Naive thymus-derived CD4-positive, alpha-beta T cell (primary cell): ENCODE measurements around the gene CLASP1. TPM values are rescaled to one million over a fixed set of nuclear protein-coding genes. Genes with fewer than 3 reads are reported as not detected.
"Not testable (repeated sequence)": the region's sequence is repeated elsewhere in the genome, so short reads cannot be mapped to it uniquely, and the experiment has no call there.

ENCODE experiments used
- ATAC-seq: fragments of 150-1000 bp; cut with Tn5 transposase; 2 replicates; pipeline ENCODE4 v1.10.0; 2021; ENCODE audit warnings: mild to moderate bottlenecking, moderate library complexity
- CTCF ChIA-PET: fragments of 350-600 bp; sonication (Branson Sonifier 250); formaldehyde crosslinking; loops from one replicate; lab custom pipeline; 2021; ENCODE audit warnings: antibody characterized with exemption; lab: Charles Lee
- POLR2A ChIA-PET: fragments of 350-600 bp; sonication (Branson Sonifier 250); formaldehyde crosslinking; loops from one replicate; lab custom pipeline; 2021; ENCODE audit warnings: antibody characterized with exemption, inconsistent platforms; lab: Charles Lee
- DNase-seq, 9 donors: peaks; one replicate each; pipeline versions ENCODE4 v3.0.0 to v3.0.0-alpha.2; 2020 to 2022; ENCODE audit warnings: mixed read lengths in 1 of 9
- H3K27ac ChIP-seq: one replicate; pipeline ENCODE4 v1.7.0; 2013; ENCODE audit warnings: mild to moderate bottlenecking, low read depth, low read length, moderate library complexity
- H3K27me3 ChIP-seq, 2 donors: one replicate each; pipeline ENCODE4 v1.7.0; 2013; ENCODE audit warnings: low read length in 2 of 2, mild to moderate bottlenecking in 2 of 2, moderate library complexity in 2 of 2; ENCODE audit not compliant: control insufficient read depth in 2 of 2, insufficient read depth in 2 of 2
- H3K36me3 ChIP-seq, 3 experiments: 1 replicate in 2 of 3; 2 replicates in 1 of 3; pipeline ENCODE4 v1.7.0; 2013; ENCODE audit warnings: low read length in 3 of 3, mild to moderate bottlenecking in 3 of 3, moderate library complexity in 1 of 3; ENCODE audit not compliant: insufficient read depth in 3 of 3, control insufficient read depth in 2 of 3
- H3K4me1 ChIP-seq, 2 donors: one replicate each; pipeline ENCODE4 v1.7.0; 2013; ENCODE audit warnings: low read length in 2 of 2, mild to moderate bottlenecking in 2 of 2, moderate library complexity in 1 of 2; ENCODE audit not compliant: control insufficient read depth in 2 of 2, insufficient read depth in 2 of 2
- H3K4me3 ChIP-seq: 2 replicates; pipeline ENCODE4 v1.7.0; 2013; ENCODE audit warnings: mild to moderate bottlenecking, low read length
- H3K9me3 ChIP-seq, 3 experiments: 1 replicate in 2 of 3; 2 replicates in 1 of 3; pipeline ENCODE4 v1.7.0; 2013; ENCODE audit warnings: low read length in 3 of 3; ENCODE audit not compliant: control insufficient read depth in 2 of 3
- H3K27ac Mint-ChIP-seq, 9 donors: one replicate each; pipeline ENCODE4 v1.8.0; 2020 to 2022; ENCODE audit warnings: mixed read lengths in 9 of 9, mild to moderate bottlenecking in 8 of 9, moderate library complexity in 5 of 9, inconsistent platforms in 2 of 9
- H3K27me3 Mint-ChIP-seq, 5 donors: one replicate each; pipeline ENCODE4 v1.8.0; 2021 to 2022; ENCODE audit warnings: mixed read lengths in 5 of 5, mild to moderate bottlenecking in 1 of 5
- H3K36me3 Mint-ChIP-seq, 5 donors: one replicate each; pipeline ENCODE4 v1.8.0; 2020 to 2022; ENCODE audit warnings: mixed read lengths in 5 of 5, mild to moderate bottlenecking in 3 of 5, inconsistent platforms in 1 of 5
- H3K4me1 Mint-ChIP-seq, 7 donors: one replicate each; pipeline ENCODE4 v1.8.0; 2020 to 2022; ENCODE audit warnings: mixed read lengths in 7 of 7, mild to moderate bottlenecking in 3 of 7, inconsistent platforms in 1 of 7
- H3K4me3 Mint-ChIP-seq, 10 donors: one replicate each; pipeline ENCODE4 v1.8.0; 2020 to 2022; ENCODE audit warnings: mild to moderate bottlenecking in 10 of 10, mixed read lengths in 10 of 10, moderate library complexity in 6 of 10, inconsistent platforms in 2 of 10
- H3K9me3 Mint-ChIP-seq, 11 donors: one replicate each; pipeline ENCODE4 v1.8.0; 2020 to 2022; ENCODE audit warnings: mixed read lengths in 11 of 11, mild to moderate bottlenecking in 4 of 11, inconsistent platforms in 1 of 11, moderate library complexity in 1 of 11
- intact Hi-C, 2 donors: fragments of 100-400 bp; cut with micrococcal nuclease; formaldehyde crosslinking; loops; one replicate each; pipeline ENCODE4 v1.15.1; 2023
- polyA plus RNA-seq, 2 donors: library from polyadenylated mRNA; unstranded; fragments of 300-500 nt; fragmentation: Illumina TruSeq; gene quantifications; one replicate each; pipeline ENCODE4 v1.2.3, GENCODE V29; 2021
- total RNA-seq, 6 experiments: library from RNA in 5 of 6; stranded (reverse) in 5 of 6; gene quantifications; 1 replicate in 5 of 6; 2 replicates in 1 of 6; pipeline ENCODE4 v1.2.3 and lab custom pipeline; 2021 to 2026

Gene CLASP1
- total and polyA plus RNA-seq, 7 experiments from 2014 or later: 13.8 to 76.3 (median 61.6) TPM

GRCh38 chr2:121375621-121376159 lies 273.6 kb downstream of the CLASP1 start:
- no peak overlapping the region for H3K27ac ChIP-seq
- H3K4me3 ChIP-seq: no peak overlapping the region
- Mint-ChIP-seq H3K36me3 (peaks cover 19 to 82% (median 62%) of the 10 kb centered on the region in 5 donors), H3K27ac (no peak overlapping the region), H3K4me3 (no peak overlapping the region), H3K4me1 (peaks cover 0 to 10% (median 0%) of the 10 kb centered on the region in 7 donors), H3K9me3 (no peaks in the 10 kb centered on the region), H3K27me3 (no peaks in the 10 kb centered on the region)
- H3K9me3 ChIP-seq: no peaks in the 10 kb centered on the region
- ATAC-seq: no peak
- POLR2A ChIA-PET: no interaction called here
- H3K27me3 ChIP-seq: no peaks in the 10 kb centered on the region
- CTCF ChIA-PET: no interaction called here
- no peak for DNase-seq
- peaks cover 3 to 61% (median 3%) of the 10 kb centered on the region in 3 experiments for H3K36me3 ChIP-seq
- no peaks in the 10 kb centered on the region for H3K4me1 ChIP-seq
- intact Hi-C loops: no loop called here

- H3K36me3 ChIP-seq: peaks cover 0 to 54% (median 3%) of the 10 kb centered on the region in 3 experiments
- H3K4me1 ChIP-seq, intact Hi-C loops, H3K9me3 ChIP-seq, DNase-seq, POLR2A ChIA-PET, H3K4me3 Mint-ChIP-seq, H3K4me3 ChIP-seq, ATAC-seq, H3K27ac ChIP-seq, H3K27ac Mint-ChIP-seq, CTCF ChIA-PET, H3K27me3 ChIP-seq, H3K9me3 Mint-ChIP-seq, H3K27me3 Mint-ChIP-seq: not testable (repeated sequence)
- peaks cover 0 to 10% (median 0%) of the 10 kb centered on the region in 7 donors for H3K4me1 Mint-ChIP-seq
- peaks cover 21 to 81% (median 55%) of the 10 kb centered on the region in 5 donors for H3K36me3 Mint-ChIP-seq
Measured at GRCh38 chr2:121374412-121375075, 274.7 kb downstream of the CLASP1 start.

- Histone ChIP-seq H3K9me3 (no peaks in the 10 kb centered on the region), H3K27me3 (no peaks in the 10 kb centered on the region), H3K4me3 (no peak overlapping the region), H3K4me1 (no peaks in the 10 kb centered on the region), H3K36me3 (peaks cover 0 to 54% (median 3%) of the 10 kb centered on the region in 3 experiments), H3K27ac (no peak overlapping the region)
- peaks cover 15 to 79% (median 42%) of the 10 kb centered on the region in 5 donors for H3K36me3 Mint-ChIP-seq
- ATAC-seq (no peak), DNase-seq (no peak)
- intact Hi-C loops: no loop called here
- peaks cover 0 to 2% (median 0%) of the 10 kb centered on the region in 11 donors for H3K9me3 Mint-ChIP-seq
- no peaks in the 10 kb centered on the region for H3K27me3 Mint-ChIP-seq
- ChIA-PET POLR2A (no interaction called here), CTCF (no interaction called here)
- H3K4me3 Mint-ChIP-seq: no peak overlapping the region
- peak overlapping the region in 2 of 9 donors; percentile 63 to 75 for H3K27ac Mint-ChIP-seq
- peaks cover 0 to 10% (median 0%) of the 10 kb centered on the region in 7 donors for H3K4me1 Mint-ChIP-seq
Measured at GRCh38 chr2:121372721-121373353, 276.4 kb downstream of the CLASP1 start.

GRCh38 chr2:121372082-121372481 lies 277.2 kb downstream of the CLASP1 start:
- H3K27ac Mint-ChIP-seq: peak overlapping the region in 2 of 9 donors; percentile 75 to 92
- Histone ChIP-seq H3K9me3 (no peaks in the 10 kb centered on the region), H3K27ac (no peak overlapping the region), H3K36me3 (peaks cover 0 to 54% (median 3%) of the 10 kb centered on the region in 3 experiments), H3K4me3 (no peak overlapping the region), H3K27me3 (no peaks in the 10 kb centered on the region), H3K4me1 (no peaks in the 10 kb centered on the region)
- no peak overlapping the region for H3K4me3 Mint-ChIP-seq
- peaks cover 0 to 2% (median 0%) of the 10 kb centered on the region in 11 donors for H3K9me3 Mint-ChIP-seq
- DNase-seq: no peak
- intact Hi-C loops: no loop called here
- H3K27me3 Mint-ChIP-seq: no peaks in the 10 kb centered on the region
- H3K4me1 Mint-ChIP-seq: peaks cover 0 to 10% (median 0%) of the 10 kb centered on the region in 7 donors
- POLR2A ChIA-PET: no interaction called here
- H3K36me3 Mint-ChIP-seq: peaks cover 12 to 75% (median 39%) of the 10 kb centered on the region in 5 donors
- ATAC-seq: no peak
- CTCF ChIA-PET: no interaction called here

GRCh38 chr2:121368836-121369235 lies 280.4 kb downstream of the CLASP1 start:
- no peaks in the 10 kb centered on the region for H3K4me1 ChIP-seq
- no peak overlapping the region for H3K27ac ChIP-seq
- no peaks in the 10 kb centered on the region for H3K27me3 Mint-ChIP-seq
- ChIA-PET POLR2A (no interaction called here), CTCF (no interaction called here)
- intact Hi-C loops: no loop called here
- DNase-seq: no peak
- peaks cover 0 to 41% (median 0%) of the 10 kb centered on the region in 3 experiments for H3K36me3 ChIP-seq
- peaks cover 0 to 10% (median 0%) of the 10 kb centered on the region in 7 donors for H3K4me1 Mint-ChIP-seq
- H3K27me3 ChIP-seq: no peaks in the 10 kb centered on the region
- ATAC-seq: no peak
- no peak overlapping the region for H3K4me3 ChIP-seq
- H3K9me3 Mint-ChIP-seq: peaks cover 0 to 2% (median 0%) of the 10 kb centered on the region in 11 donors
- no peaks in the 10 kb centered on the region for H3K9me3 ChIP-seq
- H3K36me3 Mint-ChIP-seq: peaks cover 17 to 67% (median 35%) of the 10 kb centered on the region in 5 donors
- H3K27ac Mint-ChIP-seq: no peak overlapping the region
- no peak overlapping the region for H3K4me3 Mint-ChIP-seq

GRCh38 chr2:121368155-121368554 lies 281.1 kb downstream of the CLASP1 start:
- peaks cover 0 to 4% (median 0%) of the 10 kb centered on the region in 7 donors for H3K4me1 Mint-ChIP-seq
- POLR2A ChIA-PET: no interaction called here

More at GRCh38 chr2:121368155-121368554, 281.1 kb downstream of the CLASP1 start:
- peaks cover 11 to 67% (median 29%) of the 10 kb centered on the region in 5 donors for H3K36me3 Mint-ChIP-seq
- CTCF ChIA-PET: interaction anchor here (1.3 kb wide), 1 partner anchor 12 kb away, joined by 5 read pairs; no protein-coding TSS in a partner anchor
- Histone ChIP-seq H3K9me3 (no peaks in the 10 kb centered on the region), H3K27me3 (no peaks in the 10 kb centered on the region), H3K4me1 (no peaks in the 10 kb centered on the region), H3K36me3 (peaks cover 0 to 48% (median 0%) of the 10 kb centered on the region in 3 experiments), H3K4me3 (no peak overlapping the region), H3K27ac (no peak overlapping the region)
- no peak for DNase-seq
- peaks cover 0 to 2% (median 0%) of the 10 kb centered on the region in 11 donors for H3K9me3 Mint-ChIP-seq
- no peak overlapping the region for H3K4me3 Mint-ChIP-seq
- peak overlapping the region in 1 of 9 donors; percentile 31 for H3K27ac Mint-ChIP-seq
- ATAC-seq: no peak
- intact Hi-C loops: no loop called here
- H3K27me3 Mint-ChIP-seq: no peaks in the 10 kb centered on the region
